HG02763 (cell line): ENCODE data around the gene ATAD3A.
"Not testable (repeated sequence)": the region's sequence is repeated elsewhere in the genome, so short reads cannot be mapped to it uniquely, and the experiment has no call there.

Experiments
- ATAC-seq: cut with Tn5 transposase; IDR thresholded peaks from one replicate; pipeline ENCODE4 v1.9.1; 2021; ENCODE audit warnings: mild to moderate bottlenecking, moderate library complexity; ENCODE audit not compliant: unreplicated experiment

The ATAD3A gene

DNA sequence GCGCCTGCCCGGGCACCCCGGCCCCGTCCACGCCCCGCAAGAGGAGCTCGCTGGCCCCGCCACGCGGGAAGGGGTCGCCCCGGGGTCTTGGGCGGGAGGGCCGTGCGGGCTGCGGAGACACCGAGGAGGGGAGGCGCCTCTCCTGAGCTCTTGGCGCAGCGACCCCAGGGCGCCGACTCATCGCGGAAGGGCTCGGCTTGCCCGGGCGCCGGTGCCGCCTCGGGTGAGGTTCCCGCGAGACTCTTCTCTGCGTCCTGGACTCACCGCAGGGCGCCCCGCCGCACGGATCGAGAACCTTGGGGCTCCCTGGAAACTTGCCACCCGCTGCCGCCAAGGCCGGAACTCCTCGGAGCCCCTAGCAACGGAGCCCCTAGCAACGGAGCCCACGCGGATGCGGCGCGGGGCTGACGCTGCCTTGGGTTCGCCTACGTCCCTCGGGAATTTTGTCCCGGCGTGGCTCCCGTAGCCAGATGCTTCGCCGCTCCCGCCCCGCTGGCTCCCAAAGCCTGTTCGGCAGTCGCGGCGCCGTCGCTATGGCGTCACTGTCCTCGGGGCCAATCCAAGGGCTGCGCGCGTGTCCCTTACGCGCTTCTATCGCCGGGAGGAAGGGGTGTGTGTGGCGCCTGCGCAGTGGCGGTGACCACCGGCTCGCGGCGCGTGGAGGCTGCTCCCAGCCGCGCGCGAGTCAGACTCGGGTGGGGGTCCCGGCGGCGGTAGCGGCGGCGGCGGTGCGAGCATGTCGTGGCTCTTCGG, at the start of gene ATAD3A:
Gene ATAD3A (plus strand): TSS at position 630 of the 753 bp plus-strand sequence. CDS start 107 bp downstream, at position 737.
- ATAC-seq, result peak; percentile 90

GRCh38 chr1:1462318-1462966, 49.5 kb upstream of the ATAD3A start:
- ATAC-seq, result no peak

DNA sequence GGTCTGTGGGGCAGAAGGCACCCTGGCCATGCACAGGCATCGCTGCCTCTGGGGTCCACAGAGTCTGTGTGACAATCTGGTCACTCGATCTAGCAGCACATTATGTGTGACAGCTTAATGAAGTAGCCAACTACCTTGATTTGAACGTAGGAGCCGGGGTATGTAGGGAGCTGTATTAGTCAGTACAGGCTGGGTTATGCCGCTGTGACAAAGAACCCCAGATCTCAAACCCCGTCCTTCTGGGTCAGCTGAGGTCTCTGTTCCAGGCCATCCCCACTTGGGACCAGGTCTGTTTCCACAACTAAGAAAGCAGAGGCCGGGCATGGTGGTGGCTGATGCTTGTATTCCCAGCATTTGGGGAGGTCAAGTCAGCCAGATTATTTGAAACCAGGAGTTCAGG, 48.6 kb upstream of the ATAD3A start:
- ATAC-seq, result no peak

GRCh38 chr1:1468196-1468985, 43.6 kb upstream of the ATAD3A start:
- ATAC-seq, result not testable (repeated sequence)

DNA sequence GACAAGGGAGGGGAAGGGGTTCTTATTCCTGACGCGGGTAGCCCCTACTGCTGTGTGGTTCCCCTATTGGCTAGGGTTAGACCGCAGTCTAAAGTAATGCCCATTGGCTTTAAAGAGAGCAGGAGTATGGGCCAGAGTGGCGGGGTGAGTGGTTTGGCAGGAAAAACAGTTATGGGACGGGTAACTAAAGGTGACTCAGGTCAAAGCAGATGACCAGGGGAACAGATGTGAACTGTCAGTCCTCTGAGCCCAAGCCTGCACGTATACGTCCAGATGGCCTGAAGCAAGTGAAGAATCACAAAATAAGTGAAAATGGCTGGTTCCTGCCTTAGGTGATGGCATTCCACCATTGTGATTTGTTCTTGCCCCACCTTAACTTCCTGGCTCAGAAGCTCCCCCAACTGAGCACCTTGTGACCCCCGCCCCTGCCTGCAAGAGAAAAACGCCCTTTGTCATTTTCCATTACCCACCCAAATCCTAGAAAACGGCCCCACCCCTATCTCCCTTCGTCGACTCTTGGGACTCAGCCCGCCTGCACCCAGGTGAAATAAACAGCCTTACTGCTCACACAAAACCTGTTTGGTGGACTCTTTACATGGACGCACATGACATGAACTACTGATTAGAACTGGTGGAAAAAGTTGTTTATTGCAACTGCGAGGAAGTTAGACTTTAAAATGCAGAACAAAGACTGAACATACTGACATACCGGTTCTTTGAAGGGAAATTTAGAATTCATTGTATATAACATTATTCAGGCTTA, 41.2 kb upstream of the ATAD3A start:
- ATAC-seq, result no peak

DNA sequence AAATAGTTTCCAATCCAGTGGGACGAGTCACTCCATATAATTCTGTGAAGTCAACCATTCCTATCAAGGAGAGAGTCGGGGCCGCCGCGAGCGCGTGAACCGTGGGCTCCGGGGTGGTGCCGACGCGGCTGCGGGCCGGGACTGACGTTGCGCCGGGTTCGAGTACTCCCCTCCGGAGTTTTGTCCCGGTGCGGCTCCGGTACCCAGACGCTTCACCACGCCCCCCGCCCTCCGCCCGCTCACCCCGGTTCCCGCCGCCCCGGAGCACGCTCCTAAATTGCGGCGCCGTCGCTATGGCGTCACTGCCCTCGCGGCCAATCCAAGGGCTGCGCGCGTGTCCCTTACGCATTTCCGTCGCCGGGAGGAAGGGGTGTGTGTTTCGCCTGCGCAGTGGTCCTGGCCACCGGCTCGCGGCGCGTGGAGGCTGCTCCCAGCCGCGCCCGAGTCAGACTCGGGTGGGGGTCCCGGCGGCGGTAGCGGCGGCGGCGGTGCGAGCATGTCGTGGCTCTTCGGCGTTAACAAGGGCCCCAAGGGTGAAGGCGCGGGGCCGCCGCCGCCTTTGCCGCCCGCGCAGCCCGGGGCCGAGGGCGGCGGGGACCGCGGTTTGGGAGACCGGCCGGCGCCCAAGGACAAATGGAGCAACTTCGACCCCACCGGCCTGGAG, 40.4 kb upstream of the ATAD3A start, which contains the start of gene ATAD3B:
Gene ATAD3B (plus strand): TSS at position 377 of the 664 bp plus-strand sequence. CDS start 120 bp downstream, at position 497.
- peak; percentile 86 for ATAC-seq

DNA sequence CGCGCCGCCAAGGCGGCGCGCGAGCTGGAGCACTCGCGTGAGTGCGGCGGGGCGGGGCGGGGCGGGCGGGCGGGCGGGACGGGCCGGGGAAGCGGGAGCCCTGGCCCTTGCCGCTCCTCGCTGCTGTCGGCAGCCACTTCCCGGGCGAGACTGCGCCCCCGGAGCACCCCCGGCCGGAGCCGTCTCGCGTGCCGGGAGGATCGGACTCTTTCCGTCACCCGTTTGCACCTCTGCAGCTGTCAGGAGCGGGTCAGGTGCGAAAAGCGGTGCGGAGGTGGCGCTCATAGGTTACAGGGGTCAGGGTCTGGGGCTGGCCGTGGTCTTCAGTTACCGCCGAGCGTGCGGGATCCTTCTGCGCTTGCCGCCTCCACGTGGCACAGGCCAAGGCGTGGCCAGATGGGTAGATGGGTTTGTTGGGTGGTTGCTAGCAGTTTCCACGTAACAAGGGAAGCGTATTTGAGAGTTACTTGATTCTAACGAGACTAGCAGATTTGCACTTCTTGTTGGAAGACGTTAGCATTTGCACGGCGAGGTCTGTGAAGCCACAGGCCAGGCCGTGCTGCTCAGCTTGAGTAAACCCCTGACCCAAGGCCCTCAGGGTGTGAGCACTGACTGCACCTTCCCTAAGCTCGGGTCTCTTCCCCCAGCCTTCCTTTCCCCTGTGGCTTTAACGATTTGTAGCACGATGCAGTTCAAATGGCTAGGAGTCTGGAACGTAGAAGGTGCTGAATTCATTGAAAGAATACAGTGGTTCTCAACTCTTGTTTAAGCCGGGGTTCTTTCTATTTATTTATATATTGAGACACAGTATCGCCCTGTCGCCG, 39.7 kb upstream of the ATAD3A start:
- ATAC-seq, result peak; percentile 7

DNA sequence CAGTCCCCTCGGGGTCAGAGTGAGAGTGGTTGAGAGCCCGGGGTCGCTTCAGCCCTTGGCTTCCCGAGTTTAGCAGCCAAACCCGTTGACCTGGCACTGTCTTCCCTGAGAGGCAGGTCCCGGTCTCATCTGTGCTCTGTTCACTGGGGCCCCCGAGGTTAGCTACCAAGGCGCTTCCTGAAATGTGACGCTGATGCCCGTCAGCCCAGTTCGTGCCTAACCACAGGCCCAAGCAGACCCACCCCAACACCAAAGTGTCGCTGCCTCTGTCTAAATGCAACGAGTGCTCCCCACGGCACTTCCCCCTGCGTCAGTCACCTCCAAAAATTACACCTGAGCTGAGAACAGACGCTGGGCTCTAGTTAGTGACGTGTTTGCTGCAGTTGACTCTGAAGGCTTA, 36.0 kb upstream of the ATAD3A start:
- ATAC-seq, result not testable (repeated sequence)

- ATAC-seq, result no peak
Measured at GRCh38 chr1:1477206-1477605, 34.8 kb upstream of the ATAD3A start.

- no peak for ATAC-seq
Measured at GRCh38 chr1:1479547-1480487, 32.1 kb upstream of the ATAD3A start.

- not testable (repeated sequence) for ATAC-seq
Measured at GRCh38 chr1:1480488-1480867, 31.5 kb upstream of the ATAD3A start.

DNA sequence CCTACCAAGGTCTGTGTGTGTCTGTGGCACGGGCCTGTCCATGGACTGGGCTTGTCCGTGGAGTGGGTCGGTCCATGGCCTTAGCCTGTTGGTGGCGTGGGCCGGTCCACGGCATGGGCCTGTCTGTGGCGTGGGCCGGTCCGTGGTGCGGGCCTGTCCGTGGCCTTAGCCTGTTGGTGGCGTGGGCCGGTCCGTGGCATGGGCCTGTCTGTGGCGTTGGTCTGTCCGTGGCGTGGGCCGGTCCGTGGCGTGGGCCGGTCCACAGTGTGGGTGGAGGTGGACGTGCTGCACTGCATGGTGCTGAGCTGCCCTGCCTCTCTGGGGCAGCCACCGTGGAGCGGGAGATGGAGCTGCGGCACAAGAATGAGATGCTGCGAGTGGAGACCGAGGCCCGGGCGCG, 30.2 kb upstream of the ATAD3A start:
- ATAC-seq, result not testable (repeated sequence)

- no peak for ATAC-seq
Measured at GRCh38 chr1:1482856-1483255, 29.1 kb upstream of the ATAD3A start.

GRCh38 chr1:1483714-1484113, 28.2 kb upstream of the ATAD3A start:
- ATAC-seq, result no peak

GRCh38 chr1:1484976-1485750, 26.8 kb upstream of the ATAD3A start:
- not testable (repeated sequence) for ATAC-seq

DNA sequence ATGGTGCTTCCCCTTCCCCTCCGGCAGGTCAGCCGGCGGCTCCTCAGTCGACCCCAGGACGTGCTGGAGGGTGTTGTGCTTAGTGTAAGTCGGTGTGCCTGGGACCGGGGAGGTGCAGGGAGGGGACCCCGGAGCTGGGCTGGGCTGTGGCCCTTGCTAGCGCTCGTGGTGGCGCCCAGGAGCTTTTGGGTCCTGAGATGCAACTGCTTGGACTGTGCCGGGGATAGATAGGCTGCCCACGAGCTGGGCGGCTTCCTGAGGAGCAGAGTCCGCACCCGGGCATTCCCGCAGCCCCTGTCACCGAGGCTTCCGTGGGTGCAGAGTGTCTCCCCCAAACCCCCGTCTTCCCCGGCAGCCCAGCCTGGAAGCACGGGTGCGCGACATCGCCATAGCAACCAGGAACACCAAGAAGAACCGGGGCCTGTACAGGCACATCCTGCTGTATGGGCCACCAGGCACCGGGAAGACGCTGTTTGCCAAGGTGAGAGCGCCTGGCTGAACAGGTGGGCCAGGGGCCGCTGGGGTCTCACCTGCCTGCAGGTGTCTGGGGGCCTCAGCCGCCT, 26.1 kb upstream of the ATAD3A start:
- ATAC-seq, result not testable (repeated sequence)

DNA sequence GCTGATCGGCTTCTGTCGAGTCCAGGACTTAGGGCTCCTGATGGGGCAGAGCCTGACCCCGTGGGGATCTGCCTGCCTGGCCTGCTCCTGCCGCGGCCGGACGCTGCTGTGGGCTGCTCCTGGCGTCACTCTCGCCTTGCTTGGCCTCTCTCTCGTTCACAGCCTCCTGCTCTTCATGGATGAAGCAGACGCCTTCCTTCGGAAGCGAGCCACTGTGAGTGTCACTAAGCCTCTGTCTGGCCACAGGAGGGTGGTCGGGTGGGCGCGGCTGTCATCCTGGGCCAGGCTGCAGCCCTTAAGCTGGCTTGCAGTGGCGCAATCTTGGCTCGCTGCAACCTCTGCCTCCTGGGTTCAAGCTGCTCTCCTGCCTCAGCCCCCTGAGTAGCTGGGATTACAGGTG, 24.3 kb upstream of the ATAD3A start:
- ATAC-seq, result no peak
